Measurements from ENCODE around the gene CEP250. TPM values are rescaled to one million over a fixed set of nuclear protein-coding genes. Genes with fewer than 3 reads are reported as not detected.

CEP250 gene
- polyA plus RNA-seq, 1 donor from 2014 or later, result 22.0 TPM

- Histone ChIP-seq H4K20me1 (ENCODE audit: insufficient read depth) (no peaks in the 10 kb centered on the region), H3K79me2 (replicated peaks; ENCODE audit: insufficient read depth, low read length) (peaks cover 13% of the 10 kb centered on the region), H3K27me3 (ENCODE audit: insufficient read depth, low read depth, low read length) (no peaks in the 10 kb centered on the region), H3K9ac (ENCODE audit: low read length) (peak overlapping the region; percentile 75), H3K9me3 (ENCODE audit: low read length) (no peaks in the 10 kb centered on the region), H3K27ac (ENCODE audit: low read length) (no peak overlapping the region), H3K4me3 (ENCODE audit: low read length) (peak overlapping the region; percentile 85), H2AFZ (ENCODE audit: low read depth, low read length) (no peak overlapping the region), H3K9me2 (ENCODE audit: insufficient read depth, low read length) (no peaks in the 10 kb centered on the region), H3K4me2 (ENCODE audit: low read length) (peak overlapping the region; percentile 93), H3K36me3 (ENCODE audit: insufficient read depth, low read length) (no peaks in the 10 kb centered on the region), H3F3A (ENCODE audit: insufficient read depth, low read length, poor library complexity, severe bottlenecking) (no peaks in the 10 kb centered on the region)
- TF ChIP-seq TAF1 (IDR thresholded peaks at IDR 0.05; ENCODE audit: low read depth) (no peak), RAD21 (conservative IDR thresholded peaks at IDR 0.05) (no peak), CTCF (IDR thresholded peaks at IDR 0.05; ENCODE audit: poor library complexity, severe bottlenecking) (no peak), SMC3 (conservative IDR thresholded peaks at IDR 0.05; ENCODE audit: poor library complexity) (no peak), POLR2AphosphoS5 (IDR thresholded peaks at IDR 0.05) (no peak), REST (IDR thresholded peaks at IDR 0.05; ENCODE audit: borderline replicate concordance) (no peak), EP300 (conservative IDR thresholded peaks at IDR 0.05; ENCODE audit: poor library complexity, severe bottlenecking) (no peak), EZH2 (IDR thresholded peaks at IDR 0.05; ENCODE audit: borderline replicate concordance, insufficient read depth, low read length, poor library complexity, severe bottlenecking) (no peak), MXI1 (conservative IDR thresholded peaks at IDR 0.05; ENCODE audit: poor library complexity, severe bottlenecking) (no peak)
Observed at GRCh38 chr20:35410613-35411012, 44.8 kb upstream of the CEP250 start.

GRCh38 chr20:35421322-35421721, 34.1 kb upstream of the CEP250 start:
- Histone ChIP-seq H3K79me2 (replicated peaks; ENCODE audit: insufficient read depth, low read length) (no peaks in the 10 kb centered on the region), H3K9ac (ENCODE audit: low read length) (no peak overlapping the region), H3K9me2 (ENCODE audit: insufficient read depth, low read length) (no peaks in the 10 kb centered on the region), H3K27me3 (ENCODE audit: insufficient read depth, low read depth, low read length) (no peaks in the 10 kb centered on the region), H3K27ac (ENCODE audit: low read length) (no peak overlapping the region), H3K4me2 (ENCODE audit: low read length) (no peak overlapping the region), H3K36me3 (ENCODE audit: insufficient read depth, low read length) (no peaks in the 10 kb centered on the region), H3F3A (ENCODE audit: insufficient read depth, low read length, poor library complexity, severe bottlenecking) (no peaks in the 10 kb centered on the region), H2AFZ (ENCODE audit: low read depth, low read length) (no peak overlapping the region), H4K20me1 (ENCODE audit: insufficient read depth) (no peaks in the 10 kb centered on the region), H3K9me3 (ENCODE audit: low read length) (no peaks in the 10 kb centered on the region), H3K4me3 (ENCODE audit: low read length) (no peak overlapping the region)
- TF ChIP-seq REST (IDR thresholded peaks at IDR 0.05; ENCODE audit: borderline replicate concordance) (no peak), CTCF (IDR thresholded peaks at IDR 0.05; ENCODE audit: poor library complexity, severe bottlenecking) (no peak), MXI1 (conservative IDR thresholded peaks at IDR 0.05; ENCODE audit: poor library complexity, severe bottlenecking) (no peak), EP300 (conservative IDR thresholded peaks at IDR 0.05; ENCODE audit: poor library complexity, severe bottlenecking) (no peak), RAD21 (conservative IDR thresholded peaks at IDR 0.05) (no peak), EZH2 (IDR thresholded peaks at IDR 0.05; ENCODE audit: borderline replicate concordance, insufficient read depth, low read length, poor library complexity, severe bottlenecking) (no peak), SMC3 (conservative IDR thresholded peaks at IDR 0.05; ENCODE audit: poor library complexity) (no peak), POLR2AphosphoS5 (IDR thresholded peaks at IDR 0.05) (no peak), TAF1 (IDR thresholded peaks at IDR 0.05; ENCODE audit: low read depth) (no peak)

All from neural cell (in vitro differentiated cells).